HL-60 (cell line): ENCODE results near the gene AP1S3.

Experiments used
- DNase-seq, 2 experiments: peaks; one replicate each; pipeline ENCODE4 v3.0.0-alpha.2; 2010 to 2020; ENCODE audit warnings: low read depth in 1 of 2, low spot score in 1 of 2
- H3K27ac ChIP-seq: fragments of 250-450 bp; sonication (Bioruptor Pico); replicated peaks from 2 replicates; pipeline ENCODE4 v1.5.1; 2020; ENCODE audit warnings: mild to moderate bottlenecking, moderate library complexity
- H3K27me3 ChIP-seq: fragments of 250-450 bp; sonication (Bioruptor Pico); 2 replicates; pipeline ENCODE4 v1.5.1; 2021; ENCODE audit warnings: mild to moderate bottlenecking, moderate library complexity; ENCODE audit not compliant: insufficient read depth, poor library complexity, severe bottlenecking
- H3K4me3 ChIP-seq: replicated peaks from 2 replicates; pipeline ENCODE4 v1.5.1; 2011; ENCODE audit warnings: mild to moderate bottlenecking, control low read depth, low read length; ENCODE audit not compliant: insufficient read depth
- CTCF ChIP-seq: IDR thresholded peaks from one replicate; pipeline ENCODE4 v1.5.1; 2011; ENCODE audit warnings: low read length, control low read depth, inconsistent platforms; ENCODE audit not compliant: insufficient read depth
- GABPA ChIP-seq: IDR thresholded peaks from 2 replicates; pipeline ENCODE4 v1.6.1; 2012; ENCODE audit warnings: low read depth
- POLR2AphosphoS5 ChIP-seq: IDR thresholded peaks from 2 replicates; pipeline ENCODE4 v1.6.1; 2012; ENCODE audit warnings: low read depth
- SPI1 ChIP-seq: IDR thresholded peaks from 2 replicates; pipeline ENCODE4 v1.6.1; 2012; ENCODE audit warnings: low read depth, mild to moderate bottlenecking, borderline replicate concordance
- TF ChIP-seq, protein P1 (sequence below): IDR thresholded peaks from 2 replicates; pipeline ENCODE4 v1.6.1; 2012; ENCODE audit warnings: low read depth; ENCODE audit not compliant: insufficient replicate concordance

The AP1S3 gene

DNA sequence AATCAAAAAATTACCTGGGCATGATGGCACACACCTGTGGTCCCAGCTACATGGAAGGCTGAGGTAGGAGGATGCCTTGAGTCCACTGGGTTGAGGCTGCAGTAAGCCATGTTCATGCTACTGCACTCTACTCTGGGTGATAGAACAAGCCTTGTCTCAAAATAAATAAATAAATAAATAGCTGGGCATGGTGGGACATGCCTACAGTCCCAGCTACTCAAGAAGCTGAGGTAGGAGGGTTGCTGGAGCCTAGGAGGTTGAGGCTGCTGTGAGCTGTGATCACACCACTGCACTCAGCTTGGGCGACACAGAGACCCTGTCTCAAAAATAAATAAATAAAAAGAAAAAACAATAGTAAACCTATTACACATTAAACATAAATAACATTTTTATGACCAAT, 3.0 kb downstream of the AP1S3 start:
- no peaks in the 10 kb centered on the region for H3K27me3 ChIP-seq
- no peak overlapping the region for H3K27ac ChIP-seq
- TF ChIP-seq CTCF (no peak), GABPA (no peak), POLR2AphosphoS5 (no peak), SPI1 (no peak)
- TF ChIP-seq, protein P1, sequence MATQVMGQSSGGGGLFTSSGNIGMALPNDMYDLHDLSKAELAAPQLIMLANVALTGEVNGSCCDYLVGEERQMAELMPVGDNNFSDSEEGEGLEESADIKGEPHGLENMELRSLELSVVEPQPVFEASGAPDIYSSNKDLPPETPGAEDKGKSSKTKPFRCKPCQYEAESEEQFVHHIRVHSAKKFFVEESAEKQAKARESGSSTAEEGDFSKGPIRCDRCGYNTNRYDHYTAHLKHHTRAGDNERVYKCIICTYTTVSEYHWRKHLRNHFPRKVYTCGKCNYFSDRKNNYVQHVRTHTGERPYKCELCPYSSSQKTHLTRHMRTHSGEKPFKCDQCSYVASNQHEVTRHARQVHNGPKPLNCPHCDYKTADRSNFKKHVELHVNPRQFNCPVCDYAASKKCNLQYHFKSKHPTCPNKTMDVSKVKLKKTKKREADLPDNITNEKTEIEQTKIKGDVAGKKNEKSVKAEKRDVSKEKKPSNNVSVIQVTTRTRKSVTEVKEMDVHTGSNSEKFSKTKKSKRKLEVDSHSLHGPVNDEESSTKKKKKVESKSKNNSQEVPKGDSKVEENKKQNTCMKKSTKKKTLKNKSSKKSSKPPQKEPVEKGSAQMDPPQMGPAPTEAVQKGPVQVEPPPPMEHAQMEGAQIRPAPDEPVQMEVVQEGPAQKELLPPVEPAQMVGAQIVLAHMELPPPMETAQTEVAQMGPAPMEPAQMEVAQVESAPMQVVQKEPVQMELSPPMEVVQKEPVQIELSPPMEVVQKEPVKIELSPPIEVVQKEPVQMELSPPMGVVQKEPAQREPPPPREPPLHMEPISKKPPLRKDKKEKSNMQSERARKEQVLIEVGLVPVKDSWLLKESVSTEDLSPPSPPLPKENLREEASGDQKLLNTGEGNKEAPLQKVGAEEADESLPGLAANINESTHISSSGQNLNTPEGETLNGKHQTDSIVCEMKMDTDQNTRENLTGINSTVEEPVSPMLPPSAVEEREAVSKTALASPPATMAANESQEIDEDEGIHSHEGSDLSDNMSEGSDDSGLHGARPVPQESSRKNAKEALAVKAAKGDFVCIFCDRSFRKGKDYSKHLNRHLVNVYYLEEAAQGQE, result no peak
- no peak for DNase-seq
- H3K4me3 ChIP-seq, result no peak overlapping the region

GRCh38 chr2:223832241-223832903, 5.0 kb downstream of the AP1S3 start:
- DNase-seq, result no peak
- TF ChIP-seq CTCF, result no peak
- TF ChIP-seq, protein P1, result no peak
- TF ChIP-seq POLR2AphosphoS5, result no peak
- no peak for TF ChIP-seq GABPA
- no peak for TF ChIP-seq SPI1

GRCh38 chr2:223829128-223829527, 8.3 kb downstream of the AP1S3 start:
- no peaks in the 10 kb centered on the region for H3K27me3 ChIP-seq
- no peak for DNase-seq
- H3K4me3 ChIP-seq, result no peak overlapping the region
- TF ChIP-seq, protein P1, result no peak
- no peak for TF ChIP-seq POLR2AphosphoS5
- TF ChIP-seq GABPA, result no peak
- TF ChIP-seq SPI1, result no peak
- no peak for TF ChIP-seq CTCF
- H3K27ac ChIP-seq, result no peak overlapping the region

More at GRCh38 chr2:223832241-223832903, 5.0 kb downstream of the AP1S3 start:
- Histone ChIP-seq H3K27me3 (no peaks in the 10 kb centered on the region), H3K4me3 (no peak overlapping the region), H3K27ac (no peak overlapping the region)
